AG04450 (cell line): ENCODE data around the gene FLT3LG. TPM values are rescaled to one million over a fixed set of nuclear protein-coding genes. Genes with fewer than 3 reads are reported as not detected.
A peak's percentile ranks its signal among the peaks of the same experiment; 100 is the strongest.

ENCODE experiments used
- CTCF ChIA-PET: fragments of 300-600, 350-600 bp; formaldehyde crosslinking; extraction: SDS; loops from one replicate; lab custom pipeline; 2022; ENCODE audit warnings: antibody characterized with exemption, inconsistent platforms; lab: Charles Lee
- POLR2A ChIA-PET: fragments of 350-600 bp; formaldehyde crosslinking; extraction: SDS; loops from one replicate; lab custom pipeline; 2021; ENCODE audit warnings: antibody characterized with exemption, inconsistent platforms; lab: Yijun Ruan, JAX
- DNase-seq: peaks from one replicate; pipeline ENCODE4 v3.0.0-alpha.2; 2011; ENCODE audit warnings: low read depth, low spot score
- H3K27ac ChIP-seq: one replicate; pipeline ENCODE4 v1.5.1; 2012; ENCODE audit warnings: low read depth, low read length, control low read depth
- H3K27me3 ChIP-seq: one replicate; pipeline ENCODE4 v1.6.0; 2012; ENCODE audit warnings: low read length; ENCODE audit not compliant: control insufficient read depth, insufficient read depth
- H3K4me3 ChIP-seq: 2 replicates; pipeline ENCODE4 v1.5.1; 2011; ENCODE audit warnings: mild to moderate bottlenecking, low read depth, low read length, control low read depth
- H3K9me3 ChIP-seq: 2 replicates; pipeline ENCODE4 v1.5.1; 2012; ENCODE audit warnings: low read length; ENCODE audit not compliant: control insufficient read depth, insufficient read depth
- CTCF ChIP-seq: IDR thresholded peaks from 2 replicates; pipeline ENCODE4 v1.5.1; 2011; ENCODE audit warnings: low read depth, low read length, control low read depth, inconsistent platforms
- polyA minus RNA-seq: library from RNA; depleted of rRNA, polyadenylated mRNA; stranded (reverse); fragments of >200 nt; gene quantifications from 2 replicates; pipeline ENCODE4 v1.2.3, GENCODE V29; 2011; rRNA and poly(A)+ RNA removed
- polyA plus RNA-seq: library from polyadenylated mRNA; depleted of rRNA; stranded (reverse); fragments of >200 nt; gene quantifications from 2 replicates; pipeline ENCODE4 v1.2.3, GENCODE V29; 2011; rRNA removed

The FLT3LG gene
- polyA plus RNA-seq, result 3.7 and 5.9 TPM in 2 replicates
- polyA minus RNA-seq, result 0.87 and 1.9 TPM in 2 replicates

- peak within 1 kb of the TSS; percentile 11 for H3K27ac ChIP-seq
- peak; percentile 96 for TF ChIP-seq CTCF
- H3K4me3 ChIP-seq, result peak within 1 kb of the TSS; percentile 72
- no peaks in the 10 kb centered on the region for H3K27me3 ChIP-seq
- no peak for DNase-seq
- POLR2A ChIA-PET, result interaction anchor here (0.6 kb wide), 1 partner anchor 374 kb away, joined by 4 read pairs; no protein-coding TSS in a partner anchor
- peaks cover 4% of the 10 kb centered on the region; the same call in 1 of the 2 replicates for H3K9me3 ChIP-seq
- CTCF ChIA-PET, result interaction anchor here (0.7 to 2.0 kb wide), 14 partner anchors 9 to 205 kb away, joined by 3 to 30 read pairs (median 5); partner anchors contain the start of genes ALDH16A1, PIH1D1, RPS11 and RRAS
These were observed at the start of gene FLT3LG for GRCh38 chr19:49473868-49474541. Gene FLT3LG, plus strand, starts transcription at chr19:49474215. Its CDS starts 425 bp downstream, at chr19:49474640.

- ChIA-PET CTCF (no interaction called here), POLR2A (interaction anchor here (0.6 kb wide), 1 partner anchor 155 kb away, joined by 3 read pairs; the partner anchor contains the start of gene NOSIP)
- no peak for TF ChIP-seq CTCF
- H3K27ac ChIP-seq, result peak within 1 kb of the TSS; percentile 1
- peaks cover 4% of the 10 kb centered on the region; the same call in 1 of the 2 replicates for H3K9me3 ChIP-seq
- no peak for DNase-seq
- H3K27me3 ChIP-seq, result peaks cover 93% of the 10 kb centered on the region
- H3K4me3 ChIP-seq, result no peak within 1 kb of the TSS
These were observed 48.8 kb upstream of the FLT3LG start, which contains the start of gene GFY for GRCh38 chr19:49425178-49425577. Gene GFY, plus strand, starts transcription at chr19:49425388. Its CDS starts 1,043 bp downstream, at chr19:49426431.

- no peak overlapping the region for H3K4me3 ChIP-seq
- ChIA-PET POLR2A (no interaction called here), CTCF (interaction anchor here (1.6 kb wide), 1 partner anchor 125 kb away, joined by 4 read pairs; no protein-coding TSS in a partner anchor)
- H3K27me3 ChIP-seq, result peaks cover 93% of the 10 kb centered on the region
- peaks cover 5% of the 10 kb centered on the region; the same call in 1 of the 2 replicates for H3K9me3 ChIP-seq
- no peak for DNase-seq
- H3K27ac ChIP-seq, result no peak overlapping the region
- TF ChIP-seq CTCF, result no peak
These were observed 48.0 kb upstream of the FLT3LG start for GRCh38 chr19:49425922-49426592.

- TF ChIP-seq CTCF, result no peak
- ChIA-PET POLR2A (no interaction called here), CTCF (interaction anchor here (1.6 kb wide), 1 partner anchor 126 kb away, joined by 4 read pairs; no protein-coding TSS in a partner anchor)
- Histone ChIP-seq H3K4me3 (no peak overlapping the region), H3K9me3 (peaks cover 18% of the 10 kb centered on the region; the same call in 1 of the 2 replicates), H3K27me3 (peaks cover 93% of the 10 kb centered on the region), H3K27ac (no peak overlapping the region)
- DNase-seq, result no peak
These were observed 46.7 kb upstream of the FLT3LG start for GRCh38 chr19:49427339-49427738.
